Measurements from ENCODE around the gene C2orf72.

Gene C2orf72

DNA sequence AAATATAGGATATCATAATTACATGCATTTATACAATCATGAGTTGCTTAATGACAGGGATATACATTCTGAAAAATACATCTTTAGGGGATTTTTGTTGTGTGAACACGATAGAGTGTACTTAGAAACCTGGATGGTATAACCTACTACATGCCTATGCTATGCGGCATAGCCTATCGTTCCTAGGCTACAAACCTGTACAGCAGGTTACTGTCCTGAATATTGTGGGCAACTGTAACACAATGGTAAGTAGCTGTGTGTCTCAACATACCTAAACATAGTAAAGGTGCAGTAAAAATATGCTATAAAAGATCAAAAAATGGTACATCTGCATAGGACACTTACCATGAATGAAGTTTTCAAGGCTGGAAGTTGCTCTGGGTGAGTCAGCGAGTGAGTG, 6.5 kb downstream of the C2orf72 start:
- FAIRE-seq (no peak), DNase-seq (ENCODE audit: insufficient read length, low spot score) (no peak)
- TF ChIP-seq CTCF (IDR thresholded peaks at IDR 0.05; ENCODE audit: insufficient read depth, missing control alignments), result no peak

GRCh38 chr2:231046916-231047273, 9.6 kb downstream of the C2orf72 start:
- DNase-seq (ENCODE audit: insufficient read length, low spot score) (no peak), FAIRE-seq (no peak)
- TF ChIP-seq CTCF (IDR thresholded peaks at IDR 0.05; ENCODE audit: insufficient read depth, missing control alignments), result no peak

GRCh38 chr2:231047274-231047922, 10.1 kb downstream of the C2orf72 start:
- TF ChIP-seq CTCF (IDR thresholded peaks at IDR 0.05; ENCODE audit: insufficient read depth, missing control alignments), result no peak
- no peak for DNase-seq (ENCODE audit: insufficient read length, low spot score)
- FAIRE-seq, result no peak

DNA sequence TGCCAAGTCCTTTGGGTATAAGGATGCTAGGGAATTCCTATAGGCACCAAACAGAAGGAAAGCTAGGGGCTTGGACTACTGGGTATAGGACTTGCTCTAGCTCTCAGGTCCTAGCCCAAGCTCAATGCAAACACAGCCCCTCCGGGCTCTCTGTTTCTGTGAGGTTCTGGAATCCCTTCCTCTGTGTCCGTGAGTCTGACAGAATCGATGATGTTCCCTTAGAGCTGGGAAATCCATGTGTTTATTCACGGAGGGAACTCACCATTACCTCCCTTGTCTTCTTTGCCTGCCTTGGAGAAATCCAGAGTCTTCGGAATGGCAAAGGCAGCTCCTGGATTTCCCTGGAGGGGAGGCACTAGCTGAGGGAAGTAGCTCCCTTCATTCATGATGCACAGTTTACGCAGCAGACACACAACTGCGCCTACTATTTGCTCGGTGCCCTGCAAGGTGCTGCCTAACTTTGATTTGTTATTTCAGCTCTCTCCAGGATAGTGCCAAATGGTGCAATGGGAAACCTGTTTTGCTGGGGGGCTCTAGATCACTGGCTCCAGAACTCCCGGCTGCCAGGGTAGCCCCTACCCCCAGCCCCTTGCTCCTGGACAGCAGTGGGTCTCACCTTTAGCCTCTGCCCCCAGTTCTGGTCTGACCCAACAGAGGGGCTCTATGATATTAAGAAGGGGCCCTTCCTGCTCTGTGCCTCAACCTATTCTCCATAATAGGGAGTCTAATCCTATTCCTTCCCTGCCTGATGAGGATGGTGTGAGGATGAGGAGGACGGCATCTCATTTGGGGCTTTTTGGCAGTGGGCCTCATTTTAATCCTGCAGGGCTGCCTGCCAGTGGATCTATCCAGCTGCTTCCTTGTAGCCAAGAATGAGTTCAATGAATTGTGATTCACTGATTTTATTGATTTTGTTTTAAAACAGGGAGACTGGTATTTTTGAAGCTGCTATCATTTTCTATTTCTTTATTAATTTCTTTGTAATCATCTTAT, 10.9 kb downstream of the C2orf72 start:
- FAIRE-seq (no peak), DNase-seq (ENCODE audit: insufficient read length, low spot score) (no peak)
- TF ChIP-seq CTCF (IDR thresholded peaks at IDR 0.05; ENCODE audit: insufficient read depth, missing control alignments), result no peak

DNA sequence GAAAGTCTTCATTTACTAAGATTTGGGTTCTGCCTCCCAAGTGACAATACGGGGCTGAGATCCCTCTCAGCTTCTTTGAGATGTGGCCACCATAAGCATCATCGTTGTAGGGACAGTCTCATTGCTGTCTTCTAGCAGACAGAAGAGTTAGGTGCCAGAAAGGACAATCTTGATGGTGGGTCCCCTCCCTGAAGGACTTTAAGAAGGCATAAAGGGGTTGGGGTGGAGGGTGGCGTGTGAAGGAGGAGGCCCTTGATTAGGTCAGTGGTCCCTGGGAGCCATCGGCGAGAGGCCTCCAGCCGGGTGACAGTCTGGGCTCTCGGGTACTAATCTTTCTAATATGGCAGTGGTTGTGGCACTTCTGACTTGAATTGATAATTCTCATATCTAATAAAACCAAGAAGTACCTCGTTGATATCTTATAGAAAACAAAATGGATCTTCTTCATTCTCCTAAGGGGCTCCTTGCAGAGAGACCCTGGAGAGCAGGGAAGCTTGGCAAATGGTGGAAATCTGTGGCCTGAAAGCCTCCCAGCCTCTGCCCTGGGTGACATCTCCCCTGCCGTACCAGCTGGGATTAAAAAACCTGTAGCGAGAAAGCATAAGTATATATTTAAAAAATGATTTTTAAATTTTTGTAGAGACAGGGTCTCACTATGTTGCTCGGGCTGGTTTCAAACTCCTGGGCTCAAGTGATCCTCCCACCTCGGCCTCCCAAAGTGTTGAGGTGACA, 12.1 kb downstream of the C2orf72 start:
- no peak for TF ChIP-seq CTCF (IDR thresholded peaks at IDR 0.05; ENCODE audit: insufficient read depth, missing control alignments)
- FAIRE-seq (no peak), DNase-seq (ENCODE audit: insufficient read length, low spot score) (no peak)

DNA sequence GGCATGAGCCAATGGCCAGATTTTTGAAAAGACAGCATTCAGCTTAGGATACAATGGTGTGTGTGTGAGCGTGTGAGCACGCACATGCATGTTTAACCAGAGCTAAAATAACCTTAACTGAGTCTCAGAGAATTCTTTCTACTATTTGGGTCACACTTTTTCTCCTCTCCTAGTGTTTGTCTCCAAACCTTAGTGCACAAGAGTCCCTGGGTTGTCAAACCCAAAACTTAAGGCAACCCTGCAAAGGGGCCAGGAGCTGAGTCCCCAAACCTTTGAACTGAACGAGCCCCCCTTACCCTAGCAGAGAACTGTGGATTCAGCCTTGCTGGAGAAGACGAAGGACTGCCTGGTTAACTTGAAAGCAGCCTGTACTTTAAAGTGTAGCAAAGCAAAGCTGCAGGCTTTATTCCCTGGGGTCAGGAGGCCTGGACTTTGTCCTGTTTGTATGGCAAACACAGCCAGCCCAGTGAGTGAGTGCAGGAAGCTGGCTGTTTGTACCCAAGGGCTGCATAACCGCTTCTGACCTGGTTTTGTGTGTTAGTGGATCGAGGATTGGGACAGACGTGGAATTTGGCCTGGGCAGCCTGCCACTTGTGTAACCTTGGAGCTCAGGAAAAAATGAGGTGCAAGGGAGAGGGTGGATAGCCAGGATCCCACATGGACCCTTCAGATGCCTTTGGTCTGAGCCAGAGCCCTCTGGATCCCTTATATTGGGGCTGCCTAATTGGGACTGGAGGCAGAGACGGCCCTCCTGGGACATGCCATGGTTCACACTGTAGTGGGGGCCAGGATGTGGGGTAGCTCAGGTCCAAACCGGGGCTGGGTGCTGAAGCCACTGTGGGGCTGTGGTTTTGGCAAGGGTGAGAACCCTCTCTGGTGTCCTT, 12.9 kb downstream of the C2orf72 start:
- DNase-seq (ENCODE audit: insufficient read length, low spot score) (no peak), FAIRE-seq (no peak)

More for the DNA sequence above, 12.9 kb downstream of the C2orf72 start:
- TF ChIP-seq CTCF (IDR thresholded peaks at IDR 0.05; ENCODE audit: insufficient read depth, missing control alignments), result no peak
